ENCODE measurements around the gene FCGR3A. TPM values are rescaled to one million over a fixed set of nuclear protein-coding genes. Genes with fewer than 3 reads are reported as not detected.
"Not testable (repeated sequence)": the region's sequence is repeated elsewhere in the genome, so short reads cannot be mapped to it uniquely, and the experiment has no call there.

FCGR3A gene
- total and polyA plus RNA-seq, 4 donors, result 27.1 to 211 (median 71.4) TPM

DNA sequence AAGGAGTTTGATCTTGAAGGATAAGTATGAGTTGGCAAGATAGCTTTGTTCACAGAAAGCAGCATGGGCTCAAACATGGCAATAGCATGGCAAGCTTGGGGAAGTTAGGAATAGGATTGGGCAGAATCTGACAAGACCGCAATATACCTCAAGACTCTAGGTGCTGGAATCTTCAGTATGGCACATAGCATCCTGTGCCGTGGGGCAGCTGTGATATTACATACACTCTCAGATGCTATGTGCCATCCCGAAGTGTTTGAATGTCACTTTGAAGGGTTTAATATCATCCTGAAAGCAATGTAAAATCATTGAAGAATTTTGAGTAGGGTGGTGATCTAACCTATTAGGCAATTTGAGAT, 17.0 kb upstream of the FCGR3A start:
- WGBS, 2 donors, result 100% methylated on average over 1 to 2 of the region's 3 CpGs
- not testable (repeated sequence) for ATAC-seq (ENCODE audit: insufficient read depth, low FRiP score); DNase-seq; H3K9me3 ChIP-seq (ENCODE audit: control insufficient read depth in 4 of 4, insufficient read depth in 3 of 4, low read length in 3 of 4); H3K9ac ChIP-seq (ENCODE audit: insufficient read depth in 1 of 2, low read length in 2 of 2); H3K4me1 ChIP-seq (ENCODE audit: control insufficient read depth in 5 of 5, insufficient read depth in 5 of 5, low read length in 5 of 5); H3K4me3 ChIP-seq; H3K27ac ChIP-seq (ENCODE audit: low read depth in 1 of 2, low read length in 1 of 2); H3K27me3 ChIP-seq (ENCODE audit: control insufficient read depth in 3 of 3, insufficient read depth in 3 of 3, low read length in 2 of 3); H3K36me3 ChIP-seq (ENCODE audit: control insufficient read depth in 4 of 4, insufficient read depth in 4 of 4, low read length in 4 of 4)

DNA sequence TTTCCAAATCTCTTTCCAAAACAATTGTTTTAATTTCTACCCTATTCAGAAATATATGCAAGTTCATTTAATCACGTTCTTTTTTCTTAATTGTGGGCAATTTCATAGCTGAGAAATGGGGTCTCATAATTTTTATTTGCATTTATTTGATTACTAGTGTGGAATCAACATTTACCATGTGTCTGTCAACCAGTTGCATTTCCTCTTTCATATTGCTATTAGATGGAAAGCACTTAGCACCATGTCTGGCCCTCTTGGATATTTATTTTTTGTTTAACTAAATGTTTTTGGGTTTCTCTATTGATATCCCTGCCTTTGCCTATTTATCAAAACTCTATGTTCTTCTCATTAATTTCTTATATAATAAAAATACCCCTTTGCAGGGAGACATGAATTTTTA, 13.9 kb upstream of the FCGR3A start:
- H3K9ac ChIP-seq (ENCODE audit: insufficient read depth in 1 of 2, low read length in 2 of 2); H3K9me3 ChIP-seq (ENCODE audit: control insufficient read depth in 4 of 4, insufficient read depth in 3 of 4, low read length in 3 of 4); H3K27me3 ChIP-seq (ENCODE audit: control insufficient read depth in 3 of 3, insufficient read depth in 3 of 3, low read length in 2 of 3); H3K4me1 ChIP-seq (ENCODE audit: control insufficient read depth in 5 of 5, insufficient read depth in 5 of 5, low read length in 5 of 5); H3K36me3 ChIP-seq (ENCODE audit: control insufficient read depth in 4 of 4, insufficient read depth in 4 of 4, low read length in 4 of 4); ATAC-seq (ENCODE audit: insufficient read depth, low FRiP score); H3K4me3 ChIP-seq; H3K27ac ChIP-seq (ENCODE audit: low read depth in 1 of 2, low read length in 1 of 2); DNase-seq: not testable (repeated sequence)
- WGBS, 2 donors, result 72 to 75% methylated on average over 1 of the region's 1 CpG

DNA sequence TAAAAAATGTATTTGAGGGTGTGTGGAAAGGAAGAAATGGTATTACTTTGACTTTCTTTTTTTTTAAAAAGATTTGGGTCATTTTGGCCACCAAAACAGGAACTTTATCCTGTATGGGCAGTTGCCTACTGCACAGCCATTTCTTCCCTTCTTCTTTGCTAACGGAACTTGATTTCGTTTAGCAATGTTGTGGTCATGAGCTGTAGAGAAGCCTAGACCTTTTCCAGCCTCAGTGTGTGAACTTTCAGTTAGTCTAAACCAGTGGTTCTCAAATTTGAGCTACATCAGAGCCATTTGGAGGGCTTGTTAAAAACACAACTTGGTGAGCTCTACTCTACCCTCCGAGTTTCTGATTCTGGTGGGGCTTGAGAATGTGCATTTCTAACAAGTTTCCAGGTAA, 12.8 kb upstream of the FCGR3A start:
- H3K9me3 ChIP-seq (ENCODE audit: control insufficient read depth in 4 of 4, insufficient read depth in 3 of 4, low read length in 3 of 4); H3K27me3 ChIP-seq (ENCODE audit: control insufficient read depth in 3 of 3, insufficient read depth in 3 of 3, low read length in 2 of 3); ATAC-seq (ENCODE audit: insufficient read depth, low FRiP score); H3K4me3 ChIP-seq; H3K27ac ChIP-seq (ENCODE audit: low read depth in 1 of 2, low read length in 1 of 2); H3K9ac ChIP-seq (ENCODE audit: insufficient read depth in 1 of 2, low read length in 2 of 2); H3K4me1 ChIP-seq (ENCODE audit: control insufficient read depth in 5 of 5, insufficient read depth in 5 of 5, low read length in 5 of 5); H3K36me3 ChIP-seq (ENCODE audit: control insufficient read depth in 4 of 4, insufficient read depth in 4 of 4, low read length in 4 of 4); DNase-seq: not testable (repeated sequence)
- 73 to 75% methylated on average over 1 to 2 of the region's 3 CpGs for WGBS, 2 donors

DNA sequence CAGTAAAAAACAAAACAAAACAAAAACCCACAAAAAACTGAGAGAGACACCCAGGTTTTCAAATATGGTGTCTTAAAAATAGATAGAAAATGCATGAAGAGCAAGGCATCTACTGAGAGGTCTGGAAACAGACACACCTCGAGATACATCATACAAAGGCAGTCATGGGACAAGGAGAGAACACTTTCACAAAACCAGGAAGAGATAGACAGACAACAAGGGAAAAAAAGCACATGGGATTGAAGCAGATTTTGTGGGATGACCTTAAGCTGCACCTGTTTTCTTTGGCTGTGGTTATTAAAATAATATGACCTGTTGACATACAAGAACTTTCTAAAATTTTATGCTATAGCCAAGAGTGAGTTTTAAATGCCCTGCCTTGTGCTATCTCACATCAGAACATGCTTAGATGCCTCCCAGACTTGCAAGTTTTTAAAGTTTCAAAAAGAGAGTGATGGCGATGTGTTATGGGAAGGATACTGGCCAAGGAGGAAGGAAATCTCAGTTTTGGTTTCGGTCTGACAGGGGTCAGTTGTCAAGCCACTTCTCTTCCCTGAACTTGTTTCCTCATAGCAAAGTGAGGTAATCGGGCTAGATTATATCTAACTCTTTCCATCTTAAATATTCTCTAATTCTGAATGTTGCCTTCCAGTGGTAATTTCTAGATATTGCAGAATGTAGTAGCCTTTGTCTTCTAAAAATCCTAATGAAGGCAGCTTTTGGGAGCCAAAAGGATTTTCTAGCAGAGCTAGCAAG, 11.5 kb upstream of the FCGR3A start:
- not testable (repeated sequence) for H3K4me1 ChIP-seq (ENCODE audit: control insufficient read depth in 5 of 5, insufficient read depth in 5 of 5, low read length in 5 of 5); H3K9ac ChIP-seq (ENCODE audit: insufficient read depth in 1 of 2, low read length in 2 of 2); H3K36me3 ChIP-seq (ENCODE audit: control insufficient read depth in 4 of 4, insufficient read depth in 4 of 4, low read length in 4 of 4); H3K27ac ChIP-seq (ENCODE audit: low read depth in 1 of 2, low read length in 1 of 2); H3K4me3 ChIP-seq; H3K9me3 ChIP-seq (ENCODE audit: control insufficient read depth in 4 of 4, insufficient read depth in 3 of 4, low read length in 3 of 4); H3K27me3 ChIP-seq (ENCODE audit: control insufficient read depth in 3 of 3, insufficient read depth in 3 of 3, low read length in 2 of 3)
- ATAC-seq (ENCODE audit: insufficient read depth, low FRiP score) (peak; percentile 51), DNase-seq (peak in 2 of 3 donors; percentile 43 to 69)
- WGBS, 2 donors, result 20 to 31% methylated on average over 4 of the region's 4 CpGs

DNA sequence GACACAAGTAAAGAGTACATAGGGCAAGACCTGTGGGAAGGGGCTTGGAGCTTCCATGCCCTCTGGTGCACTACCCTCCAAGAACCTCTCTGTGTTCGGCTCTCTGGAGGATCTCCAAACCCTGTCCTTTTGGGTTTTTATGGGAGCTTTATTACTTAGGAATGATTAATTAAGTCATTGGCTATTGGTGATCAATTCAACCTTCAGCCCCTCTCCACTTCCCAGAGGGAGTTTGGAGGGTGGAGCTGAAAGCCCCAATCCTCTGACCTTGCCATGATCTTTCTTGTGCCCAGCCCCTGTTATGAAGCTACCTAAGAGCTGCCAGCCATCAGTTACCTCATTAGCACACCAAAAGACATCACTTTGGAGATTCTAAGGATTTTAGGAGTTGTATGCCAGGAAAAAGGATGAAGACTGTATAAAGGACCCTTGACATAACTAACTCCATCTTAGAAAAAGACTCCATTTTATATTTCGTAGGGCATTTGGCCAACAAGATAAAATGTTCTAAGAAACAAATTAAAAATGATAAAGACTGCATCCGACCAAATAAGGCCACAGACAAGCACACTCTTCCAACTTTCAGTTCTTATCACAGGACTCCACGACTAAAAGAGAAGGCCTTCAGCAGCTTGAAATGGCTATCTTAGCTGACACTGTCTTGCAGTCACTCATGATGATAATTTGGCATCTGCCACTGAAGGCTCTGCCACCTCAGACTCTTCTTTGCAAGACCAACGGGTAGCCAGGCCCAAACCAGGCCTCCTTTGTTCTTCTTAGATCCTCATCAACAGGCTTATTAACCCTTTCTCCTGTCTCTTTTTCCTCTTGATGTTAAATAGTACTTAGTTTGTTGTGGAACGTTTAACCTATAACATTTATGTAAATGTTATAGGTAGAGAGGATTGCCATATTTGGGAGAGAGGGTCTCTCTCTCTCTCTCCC, 8.2 kb upstream of the FCGR3A start:
- H3K9ac ChIP-seq (ENCODE audit: insufficient read depth in 1 of 2, low read length in 2 of 2); H3K9me3 ChIP-seq (ENCODE audit: control insufficient read depth in 4 of 4, insufficient read depth in 3 of 4, low read length in 3 of 4); H3K4me1 ChIP-seq (ENCODE audit: control insufficient read depth in 5 of 5, insufficient read depth in 5 of 5, low read length in 5 of 5); H3K27me3 ChIP-seq (ENCODE audit: control insufficient read depth in 3 of 3, insufficient read depth in 3 of 3, low read length in 2 of 3); H3K27ac ChIP-seq (ENCODE audit: low read depth in 1 of 2, low read length in 1 of 2); ATAC-seq (ENCODE audit: insufficient read depth, low FRiP score); H3K4me3 ChIP-seq; DNase-seq; H3K36me3 ChIP-seq (ENCODE audit: control insufficient read depth in 4 of 4, insufficient read depth in 4 of 4, low read length in 4 of 4): not testable (repeated sequence)
- 78 to 80% methylated on average over 5 to 6 of the region's 6 CpGs for WGBS, 2 donors

DNA sequence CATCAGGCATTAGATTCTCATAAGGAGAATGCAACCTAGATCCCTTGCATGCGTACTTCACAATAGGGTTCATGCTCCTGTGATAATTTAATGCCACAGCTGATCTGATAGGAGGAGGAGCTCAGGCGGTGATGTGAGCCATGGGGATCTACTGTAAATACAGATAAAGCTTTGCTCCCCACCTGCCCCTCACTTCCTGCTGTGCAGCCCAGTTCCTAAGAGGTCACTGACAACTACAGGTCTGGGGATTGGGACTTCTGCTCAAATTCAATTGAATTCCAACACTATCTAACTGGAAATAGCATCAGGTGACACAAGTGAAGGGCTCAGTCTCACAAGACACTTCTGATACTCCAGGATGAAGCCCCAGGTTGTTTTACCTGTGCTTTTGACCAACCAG, 7.4 kb upstream of the FCGR3A start:
- not testable (repeated sequence) for H3K27ac ChIP-seq (ENCODE audit: low read depth in 1 of 2, low read length in 1 of 2); H3K9ac ChIP-seq (ENCODE audit: insufficient read depth in 1 of 2, low read length in 2 of 2); DNase-seq; H3K27me3 ChIP-seq (ENCODE audit: control insufficient read depth in 3 of 3, insufficient read depth in 3 of 3, low read length in 2 of 3); H3K4me1 ChIP-seq (ENCODE audit: control insufficient read depth in 5 of 5, insufficient read depth in 5 of 5, low read length in 5 of 5); H3K4me3 ChIP-seq; H3K9me3 ChIP-seq (ENCODE audit: control insufficient read depth in 4 of 4, insufficient read depth in 3 of 4, low read length in 3 of 4); H3K36me3 ChIP-seq (ENCODE audit: control insufficient read depth in 4 of 4, insufficient read depth in 4 of 4, low read length in 4 of 4); ATAC-seq (ENCODE audit: insufficient read depth, low FRiP score)
- 87 to 93% methylated on average over 2 of the region's 2 CpGs for WGBS, 2 donors

DNA sequence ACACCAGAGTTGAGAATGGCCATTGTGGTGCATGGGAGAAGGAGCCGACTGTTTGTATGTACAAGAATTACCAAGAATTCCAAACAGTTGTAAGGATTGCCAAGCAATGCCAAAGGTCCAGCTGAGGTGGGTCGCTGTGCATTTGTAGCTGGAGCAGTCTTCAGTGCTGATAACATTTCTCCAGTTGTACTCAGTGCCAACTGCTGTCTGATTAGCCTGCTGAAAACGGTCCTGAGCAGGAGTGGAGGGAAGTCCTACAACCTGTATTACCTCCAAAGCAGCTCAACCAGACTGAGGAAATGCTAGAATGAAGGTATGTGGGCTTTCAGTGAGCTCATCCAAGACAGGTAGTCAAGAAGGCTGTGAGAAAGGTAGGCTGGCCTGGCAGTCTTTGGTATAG, 6.5 kb upstream of the FCGR3A start:
- not testable (repeated sequence) for H3K9me3 ChIP-seq (ENCODE audit: control insufficient read depth in 4 of 4, insufficient read depth in 3 of 4, low read length in 3 of 4); H3K4me3 ChIP-seq; H3K27me3 ChIP-seq (ENCODE audit: control insufficient read depth in 3 of 3, insufficient read depth in 3 of 3, low read length in 2 of 3); H3K36me3 ChIP-seq (ENCODE audit: control insufficient read depth in 4 of 4, insufficient read depth in 4 of 4, low read length in 4 of 4); H3K4me1 ChIP-seq (ENCODE audit: control insufficient read depth in 5 of 5, insufficient read depth in 5 of 5, low read length in 5 of 5); H3K9ac ChIP-seq (ENCODE audit: insufficient read depth in 1 of 2, low read length in 2 of 2); ATAC-seq (ENCODE audit: insufficient read depth, low FRiP score); H3K27ac ChIP-seq (ENCODE audit: low read depth in 1 of 2, low read length in 1 of 2); DNase-seq
- 82 to 91% methylated on average over 3 of the region's 3 CpGs for WGBS, 2 donors

DNA sequence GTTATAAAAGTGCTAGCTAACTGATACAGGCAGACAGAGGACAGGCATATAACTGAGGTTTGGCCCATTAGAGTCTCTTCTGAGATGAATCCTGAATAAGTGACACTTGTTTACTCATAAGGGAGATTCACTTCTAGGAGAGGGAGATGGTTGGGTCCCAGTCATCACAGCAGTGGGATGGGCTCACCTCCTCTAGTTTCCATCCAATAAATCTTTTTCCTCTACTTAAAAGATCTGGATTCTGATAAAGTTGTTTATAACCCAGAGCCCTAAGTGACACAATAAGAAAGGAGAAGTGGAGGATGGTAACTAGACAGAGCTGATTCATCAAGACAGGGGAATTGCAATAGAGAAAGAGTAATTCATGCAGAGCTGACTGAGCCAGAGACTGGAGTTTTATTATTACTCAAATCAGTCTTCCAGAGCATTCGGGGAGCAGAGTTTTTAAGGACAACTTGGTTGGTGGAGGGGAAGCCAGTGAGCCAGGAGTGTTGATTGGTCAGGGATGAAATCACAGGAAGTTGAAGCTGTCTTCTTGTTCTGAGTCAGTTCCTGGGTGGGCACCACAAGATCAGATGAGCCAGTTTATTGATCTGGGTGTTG, 5.3 kb upstream of the FCGR3A start:
- H3K27ac ChIP-seq (ENCODE audit: low read depth in 1 of 2, low read length in 1 of 2), result peak overlapping the region in 1 of 2 donors; percentile 21
- not testable (repeated sequence) for ATAC-seq (ENCODE audit: insufficient read depth, low FRiP score); H3K9me3 ChIP-seq (ENCODE audit: control insufficient read depth in 4 of 4, insufficient read depth in 3 of 4, low read length in 3 of 4); H3K9ac ChIP-seq (ENCODE audit: insufficient read depth in 1 of 2, low read length in 2 of 2); H3K4me3 ChIP-seq; DNase-seq; H3K36me3 ChIP-seq (ENCODE audit: control insufficient read depth in 4 of 4, insufficient read depth in 4 of 4, low read length in 4 of 4); H3K4me1 ChIP-seq (ENCODE audit: control insufficient read depth in 5 of 5, insufficient read depth in 5 of 5, low read length in 5 of 5); H3K27me3 ChIP-seq (ENCODE audit: control insufficient read depth in 3 of 3, insufficient read depth in 3 of 3, low read length in 2 of 3)
- 20 to 52% methylated on average over 1 of the region's 1 CpG for WGBS, 2 donors

Data from lung (tissue), 10 donors.